ENCODE results near the gene AIFM1. TPM values are rescaled to one million over a fixed set of nuclear protein-coding genes. Genes with fewer than 3 reads are reported as not detected.

Gene AIFM1
- total and polyA plus RNA-seq, 2 donors (not counting 3 experiments of a cell fraction or from before 2014, with no cell fraction given), result 23.7 to 29.7 TPM

DNA sequence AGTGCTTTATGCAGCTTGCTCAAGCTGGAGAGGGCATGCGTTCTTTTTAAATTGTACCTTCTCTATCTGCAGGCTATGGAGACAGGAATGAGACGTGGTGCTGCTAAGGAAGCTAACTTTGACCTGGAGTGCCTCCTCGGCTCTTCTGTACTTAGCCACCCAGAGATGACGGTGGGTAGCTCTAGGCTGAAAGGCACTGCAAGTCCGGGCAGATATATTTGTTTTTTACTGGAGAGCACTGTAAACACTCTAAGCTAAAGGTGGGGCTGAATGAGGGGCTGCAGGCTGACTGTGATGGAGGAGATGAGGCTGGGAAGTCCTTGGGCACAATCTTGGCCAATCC is 67.5 kb downstream of the AIFM1 start:
- Histone ChIP-seq H3K9ac (replicated peaks; ENCODE audit: extremely low read depth, insufficient read depth, low read length) (no peak overlapping the region), H3K79me2 (ENCODE audit: control insufficient read depth, insufficient read depth, low read length) (peaks cover 63% of the 10 kb centered on the region), H3K36me3 (ENCODE audit: control insufficient read depth in 2 of 2, extremely low read depth in 1 of 2, insufficient read depth in 2 of 2, low read length in 2 of 2) (no peaks in the 10 kb centered on the region), H4K20me1 (replicated peaks; ENCODE audit: control insufficient read depth, extremely low read depth, insufficient read depth, low read length) (no peaks in the 10 kb centered on the region), H3K27ac (ENCODE audit: insufficient read depth, low read depth, low read length) (peak overlapping the region; percentile 66), H3K4me1 (ENCODE audit: control insufficient read depth, extremely low read depth, insufficient read depth, low read length) (peaks cover 18% of the 10 kb centered on the region), H3K9me1 (replicated peaks; ENCODE audit: control insufficient read depth, extremely low read depth, insufficient read depth, low read length) (no peaks in the 10 kb centered on the region), H3K4me3 (replicated peaks in 1 of 3; ENCODE audit: insufficient read depth in 1 of 3, low read depth in 1 of 3, low read length in 3 of 3) (no peak overlapping the region), H3K27me3 (ENCODE audit: control insufficient read depth in 2 of 2, insufficient read depth in 2 of 2, low read length in 2 of 2) (no peaks in the 10 kb centered on the region), H3K9me3 (replicated peaks; ENCODE audit: control insufficient read depth, insufficient read depth, low read length) (no peaks in the 10 kb centered on the region), H3K4me2 (ENCODE audit: insufficient read depth, low read length) (peak overlapping the region; percentile 5), H2AFZ (ENCODE audit: low read depth, low read length) (no peak overlapping the region)
- CTCF ChIA-PET, result interaction anchor here (0.9 to 2.2 kb wide), 4 partner anchors 11 to 23 kb away, joined by 4 to 9 read pairs (median 5); no protein-coding TSS in a partner anchor
- dilution Hi-C loops (cut with MboI; ENCODE audit: extremely low pct_ligation_motif_present, low sequenced_read_pairs) (no loop called here), intact Hi-C loops (cut with micrococcal nuclease) (loop anchor here (1.0 kb wide), 1 partner anchor 8 kb away; no protein-coding TSS in a partner anchor)
- no TSS peak for BruUV-seq (replicated peaks)
- POLR2A ChIA-PET, result interaction anchor here (1.2 to 1.4 kb wide), 2 partner anchors 10 to 12 kb away, joined by 4 to 5 read pairs; no protein-coding TSS in a partner anchor
- no peak for TF ChIP-seq POLR2A (IDR thresholded peaks at IDR 0.05; ENCODE audit: low read depth, low read length)
- TF ChIP-seq, protein P1, sequence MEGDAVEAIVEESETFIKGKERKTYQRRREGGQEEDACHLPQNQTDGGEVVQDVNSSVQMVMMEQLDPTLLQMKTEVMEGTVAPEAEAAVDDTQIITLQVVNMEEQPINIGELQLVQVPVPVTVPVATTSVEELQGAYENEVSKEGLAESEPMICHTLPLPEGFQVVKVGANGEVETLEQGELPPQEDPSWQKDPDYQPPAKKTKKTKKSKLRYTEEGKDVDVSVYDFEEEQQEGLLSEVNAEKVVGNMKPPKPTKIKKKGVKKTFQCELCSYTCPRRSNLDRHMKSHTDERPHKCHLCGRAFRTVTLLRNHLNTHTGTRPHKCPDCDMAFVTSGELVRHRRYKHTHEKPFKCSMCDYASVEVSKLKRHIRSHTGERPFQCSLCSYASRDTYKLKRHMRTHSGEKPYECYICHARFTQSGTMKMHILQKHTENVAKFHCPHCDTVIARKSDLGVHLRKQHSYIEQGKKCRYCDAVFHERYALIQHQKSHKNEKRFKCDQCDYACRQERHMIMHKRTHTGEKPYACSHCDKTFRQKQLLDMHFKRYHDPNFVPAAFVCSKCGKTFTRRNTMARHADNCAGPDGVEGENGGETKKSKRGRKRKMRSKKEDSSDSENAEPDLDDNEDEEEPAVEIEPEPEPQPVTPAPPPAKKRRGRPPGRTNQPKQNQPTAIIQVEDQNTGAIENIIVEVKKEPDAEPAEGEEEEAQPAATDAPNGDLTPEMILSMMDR (IDR thresholded peaks at IDR 0.05; ENCODE audit: extremely low read depth in 1 of 2, insufficient read depth in 1 of 2, low read depth in 1 of 2, low read length in 2 of 2), result no peak
- TF ChIP-seq POLR2AphosphoS5 (IDR thresholded peaks at IDR 0.05; ENCODE audit: insufficient read depth, low read depth, low read length), result no peak
- no peak for TF ChIP-seq JUN (IDR thresholded peaks at IDR 0.05; ENCODE audit: borderline replicate concordance, insufficient read depth, insufficient read length, low read depth)
- TF ChIP-seq GATA2 (IDR thresholded peaks at IDR 0.05; ENCODE audit: insufficient read depth, insufficient read length, low read depth, low read length), result no peak
- no peak for TF ChIP-seq MYC (IDR thresholded peaks at IDR 0.05; ENCODE audit: low read depth, low read length)
- TF ChIP-seq FOS (IDR thresholded peaks at IDR 0.05; ENCODE audit: borderline replicate concordance, insufficient read depth, low read length), result no peak
- no peak for TF ChIP-seq EZH2 (IDR thresholded peaks at IDR 0.05; ENCODE audit: borderline replicate concordance, low read depth, low read length, severe bottlenecking)
- TF ChIP-seq, protein P2, sequence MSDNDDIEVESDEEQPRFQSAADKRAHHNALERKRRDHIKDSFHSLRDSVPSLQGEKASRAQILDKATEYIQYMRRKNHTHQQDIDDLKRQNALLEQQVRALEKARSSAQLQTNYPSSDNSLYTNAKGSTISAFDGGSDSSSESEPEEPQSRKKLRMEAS (IDR thresholded peaks at IDR 0.05; ENCODE audit: insufficient read depth, insufficient read length), result no peak
- DNase-seq (ENCODE audit: low read depth, low spot score) (no peak), FAIRE-seq (no peak)

All from endothelial cell of umbilical vein (primary cell).